T-helper 17 cell (primary cell): ENCODE data around the gene TMEM271. TPM values are rescaled to one million over a fixed set of nuclear protein-coding genes. Genes with fewer than 3 reads are reported as not detected.
"Not testable (repeated sequence)": the region's sequence is repeated elsewhere in the genome, so short reads cannot be mapped to it uniquely, and the experiment has no call there.

Experiments
- ATAC-seq: fragments of 150-1000 bp; cut with Tn5 transposase; 2 replicates; pipeline ENCODE4 v1.10.0; 2021; ENCODE audit warnings: mild to moderate bottlenecking, moderate library complexity
- DNase-seq, 3 donors: peaks; one replicate each; pipeline versions ENCODE4 v3.0.0 to v3.0.0-alpha.2; 2020 to 2021
- H3K9me3 ChIP-seq: one replicate; pipeline ENCODE4 v1.7.0; 2013; ENCODE audit warnings: low read length, mild to moderate bottlenecking; ENCODE audit not compliant: control insufficient read depth, poor library complexity, severe bottlenecking
- H3K27ac Mint-ChIP-seq: one replicate; pipeline ENCODE4 v1.8.0; 2022; ENCODE audit warnings: mild to moderate bottlenecking, moderate library complexity, mixed read lengths
- H3K27me3 Mint-ChIP-seq: one replicate; pipeline ENCODE4 v1.8.0; 2022; ENCODE audit warnings: mixed read lengths
- H3K36me3 Mint-ChIP-seq: one replicate; pipeline ENCODE4 v1.8.0; 2022; ENCODE audit warnings: low read depth, mixed read lengths
- H3K4me1 Mint-ChIP-seq: one replicate; pipeline ENCODE4 v1.8.0; 2022; ENCODE audit warnings: mild to moderate bottlenecking, mixed read lengths
- H3K4me3 Mint-ChIP-seq: one replicate; pipeline ENCODE4 v1.8.0; 2022; ENCODE audit warnings: mild to moderate bottlenecking, moderate library complexity, mixed read lengths
- total RNA-seq, 4 donors: library from RNA in 2 of 4; stranded (reverse) in 2 of 4; gene quantifications; one replicate each; pipeline ENCODE4 v1.2.3 and lab custom pipeline; 2022 to 2026

The TMEM271 gene
- total RNA-seq, 2 donors from 2014 or later: not detected

DNA sequence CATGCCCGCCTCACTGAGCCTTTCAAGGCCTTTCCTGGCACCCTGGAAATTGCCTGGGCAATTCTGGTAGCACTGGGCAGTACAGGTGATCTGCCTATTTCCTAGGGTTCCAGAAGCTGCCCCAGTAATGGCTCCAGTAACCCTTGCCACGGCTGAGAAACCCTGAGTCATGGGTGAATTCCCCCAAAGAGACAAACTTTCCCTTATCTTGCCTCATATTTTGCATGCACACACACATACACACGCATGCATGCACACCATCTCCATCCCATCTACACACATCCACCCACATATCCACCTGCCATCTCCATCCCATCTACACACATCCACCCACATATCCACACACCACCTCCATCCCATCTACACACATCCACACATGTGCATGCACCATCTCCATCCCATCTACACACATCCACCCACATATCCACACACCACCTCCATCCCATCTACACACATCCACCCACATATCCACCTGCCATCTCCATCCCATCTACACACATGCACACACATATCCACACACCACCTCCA, 21.2 kb downstream of the TMEM271 start:
- H3K4me3 Mint-ChIP-seq, H3K27ac Mint-ChIP-seq, H3K36me3 Mint-ChIP-seq, H3K9me3 ChIP-seq, H3K4me1 Mint-ChIP-seq, DNase-seq, ATAC-seq, H3K27me3 Mint-ChIP-seq: not testable (repeated sequence)

DNA sequence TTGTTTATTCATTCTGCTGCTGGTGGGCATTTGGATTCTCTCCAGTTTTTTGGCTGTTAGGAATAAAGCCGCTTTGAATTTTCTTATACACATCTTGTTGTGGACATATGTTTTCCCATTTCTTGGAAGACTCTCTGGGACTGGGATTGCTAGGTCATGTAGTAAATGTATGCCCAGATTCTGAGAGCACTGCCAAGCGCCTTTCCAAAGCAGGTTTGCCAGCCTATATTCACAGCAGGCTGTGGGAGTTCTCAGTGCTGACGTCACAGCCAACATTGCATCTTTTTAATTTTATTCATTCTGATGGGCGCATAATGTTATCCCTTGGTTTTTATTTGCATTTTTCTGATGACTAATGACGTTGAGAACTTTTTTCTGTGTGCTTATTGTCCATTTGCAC, 24.1 kb downstream of the TMEM271 start:
- Mint-ChIP-seq H3K27ac (no peak overlapping the region), H3K4me1 (no peaks in the 10 kb centered on the region), H3K36me3 (peaks cover 3% of the 10 kb centered on the region), H3K27me3 (no peaks in the 10 kb centered on the region), H3K4me3 (no peak overlapping the region)
- no peak for DNase-seq
- no peaks in the 10 kb centered on the region for H3K9me3 ChIP-seq
- no peak for ATAC-seq

DNA sequence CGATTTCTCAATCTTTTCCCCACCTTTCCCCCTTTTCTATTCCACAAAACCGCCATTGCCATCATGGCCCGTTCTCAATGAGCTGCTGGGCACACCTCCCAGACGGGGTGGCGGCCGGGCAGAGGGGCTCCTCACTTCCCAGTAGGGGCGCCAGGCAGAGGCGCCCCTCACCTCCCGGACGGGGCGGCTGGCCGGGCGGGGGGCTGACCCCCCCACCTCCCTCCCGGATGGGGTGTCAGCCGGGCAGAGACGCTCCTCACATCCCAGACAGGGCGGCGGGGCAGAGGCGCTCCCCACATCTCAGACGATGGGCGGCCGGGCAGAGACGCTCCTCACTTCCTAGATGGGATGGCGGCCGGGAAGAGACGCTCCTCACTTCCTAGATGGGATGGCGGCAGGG, 25.8 kb downstream of the TMEM271 start:
- H3K27me3 Mint-ChIP-seq, H3K4me3 Mint-ChIP-seq, H3K4me1 Mint-ChIP-seq, H3K9me3 ChIP-seq, H3K36me3 Mint-ChIP-seq, ATAC-seq, DNase-seq, H3K27ac Mint-ChIP-seq: not testable (repeated sequence)

DNA sequence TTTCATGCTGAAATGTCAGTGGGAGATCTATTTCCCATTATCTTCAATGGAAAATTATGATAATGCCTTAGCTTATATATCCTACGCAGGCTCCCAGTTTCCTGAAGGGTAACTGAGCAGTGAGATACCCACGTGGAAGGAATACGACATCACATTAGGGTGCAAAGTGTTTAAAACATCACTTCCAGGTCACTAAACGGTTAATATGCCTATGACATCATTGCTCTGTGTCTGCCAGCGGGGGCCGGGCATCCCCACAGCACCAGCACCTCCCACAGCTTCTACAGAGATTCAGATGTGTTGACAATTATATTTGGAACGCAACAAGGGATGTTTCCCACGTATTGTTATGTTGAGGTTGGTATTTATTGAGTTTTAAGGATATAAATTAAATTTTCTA, 27.1 kb downstream of the TMEM271 start:
- Mint-ChIP-seq H3K27me3 (no peaks in the 10 kb centered on the region), H3K36me3 (peaks cover 3% of the 10 kb centered on the region), H3K4me1 (no peaks in the 10 kb centered on the region), H3K27ac (no peak overlapping the region), H3K4me3 (no peak overlapping the region)
- DNase-seq (no peak), ATAC-seq (no peak)
- no peaks in the 10 kb centered on the region for H3K9me3 ChIP-seq

DNA sequence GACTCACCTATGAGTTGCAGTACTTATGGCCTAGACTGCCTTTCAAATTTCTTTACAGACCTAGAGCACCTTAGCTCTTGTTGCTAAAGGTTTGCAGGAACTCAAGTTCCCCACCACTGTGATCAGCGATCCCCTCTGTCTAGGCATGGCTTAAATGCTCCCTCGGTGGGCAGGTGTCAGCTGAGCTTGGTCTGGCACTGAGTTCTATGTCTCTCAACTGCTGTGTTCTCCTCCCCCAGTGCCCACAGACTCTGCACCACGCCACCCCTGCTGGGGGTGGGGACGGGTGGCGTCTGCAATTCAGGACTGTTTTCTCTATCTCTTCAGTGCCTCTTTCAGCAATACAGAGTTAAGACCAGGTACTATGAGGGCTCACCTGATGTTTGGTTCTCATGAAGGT, 30.5 kb downstream of the TMEM271 start:
- peaks cover 3% of the 10 kb centered on the region for H3K36me3 Mint-ChIP-seq
- no peaks in the 10 kb centered on the region for H3K9me3 ChIP-seq
- H3K27ac Mint-ChIP-seq: no peak overlapping the region
- no peak overlapping the region for H3K4me3 Mint-ChIP-seq
- ATAC-seq (no peak), DNase-seq (no peak)
- H3K27me3 Mint-ChIP-seq: no peaks in the 10 kb centered on the region
- no peaks in the 10 kb centered on the region for H3K4me1 Mint-ChIP-seq

DNA sequence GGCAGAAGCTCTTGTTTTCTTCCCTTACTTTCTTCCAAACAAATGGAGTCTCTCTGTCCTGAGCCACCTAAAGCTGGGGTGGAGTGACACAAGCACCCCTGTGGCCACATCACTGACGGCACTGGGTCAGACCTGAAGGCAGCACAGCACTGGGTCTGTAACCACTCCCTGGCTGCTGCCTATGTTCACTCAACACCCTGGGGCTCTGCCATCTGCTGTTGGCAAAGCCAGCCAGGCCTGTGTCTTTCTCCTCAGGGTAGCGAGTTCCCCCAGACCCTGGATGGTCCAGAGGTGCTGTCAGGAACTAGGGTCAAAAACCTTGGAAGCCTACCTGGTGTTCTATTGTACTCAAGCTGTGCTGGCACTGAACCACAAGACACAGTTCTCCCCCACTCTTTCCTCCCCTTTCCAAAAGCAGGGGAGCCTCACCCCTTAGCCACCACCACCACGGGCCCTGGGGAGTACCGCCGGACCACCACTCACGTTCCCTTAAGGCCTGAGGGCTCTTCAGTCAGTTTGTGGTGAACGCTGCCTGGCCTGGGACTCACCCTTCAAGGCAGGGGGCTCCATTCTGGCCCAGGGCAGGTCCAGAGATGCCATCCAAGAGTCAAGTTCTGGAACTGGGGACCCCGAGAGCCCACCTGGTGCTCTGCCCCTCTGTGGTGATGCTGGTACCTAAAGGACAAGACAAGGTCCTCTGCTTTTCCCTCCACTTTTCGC, 31.5 kb downstream of the TMEM271 start:
- H3K27ac Mint-ChIP-seq: no peak overlapping the region
- no peaks in the 10 kb centered on the region for H3K9me3 ChIP-seq
- ATAC-seq (no peak), DNase-seq (no peak)
- H3K4me1 Mint-ChIP-seq: no peaks in the 10 kb centered on the region
- peaks cover 3% of the 10 kb centered on the region for H3K36me3 Mint-ChIP-seq
- H3K4me3 Mint-ChIP-seq: no peak overlapping the region
- no peaks in the 10 kb centered on the region for H3K27me3 Mint-ChIP-seq

DNA sequence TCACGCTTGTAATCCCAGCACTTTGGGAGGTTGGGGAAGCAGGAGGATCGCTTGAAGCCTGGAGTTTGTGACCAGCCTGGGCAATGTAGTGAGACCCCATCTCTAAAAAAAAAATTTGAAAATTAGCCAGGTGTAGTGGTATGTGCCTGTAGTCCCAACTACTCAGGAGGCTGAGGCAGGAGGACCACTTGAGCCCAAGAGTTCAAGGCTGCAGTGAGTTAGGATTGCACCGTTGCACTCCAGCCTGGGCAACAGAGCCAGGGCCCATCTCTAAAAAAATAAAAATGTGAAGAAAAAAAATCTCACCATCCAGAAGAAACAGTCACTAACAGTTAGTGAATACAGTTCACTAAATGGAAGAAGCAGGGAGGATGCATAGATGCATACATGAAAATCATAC, 34.8 kb downstream of the TMEM271 start:
- Mint-ChIP-seq H3K27ac (no peak overlapping the region), H3K27me3 (no peaks in the 10 kb centered on the region), H3K4me1 (no peaks in the 10 kb centered on the region), H3K4me3 (no peak overlapping the region), H3K36me3 (peaks cover 2% of the 10 kb centered on the region)
- ATAC-seq (no peak), DNase-seq (no peak)
- H3K9me3 ChIP-seq: no peaks in the 10 kb centered on the region

DNA sequence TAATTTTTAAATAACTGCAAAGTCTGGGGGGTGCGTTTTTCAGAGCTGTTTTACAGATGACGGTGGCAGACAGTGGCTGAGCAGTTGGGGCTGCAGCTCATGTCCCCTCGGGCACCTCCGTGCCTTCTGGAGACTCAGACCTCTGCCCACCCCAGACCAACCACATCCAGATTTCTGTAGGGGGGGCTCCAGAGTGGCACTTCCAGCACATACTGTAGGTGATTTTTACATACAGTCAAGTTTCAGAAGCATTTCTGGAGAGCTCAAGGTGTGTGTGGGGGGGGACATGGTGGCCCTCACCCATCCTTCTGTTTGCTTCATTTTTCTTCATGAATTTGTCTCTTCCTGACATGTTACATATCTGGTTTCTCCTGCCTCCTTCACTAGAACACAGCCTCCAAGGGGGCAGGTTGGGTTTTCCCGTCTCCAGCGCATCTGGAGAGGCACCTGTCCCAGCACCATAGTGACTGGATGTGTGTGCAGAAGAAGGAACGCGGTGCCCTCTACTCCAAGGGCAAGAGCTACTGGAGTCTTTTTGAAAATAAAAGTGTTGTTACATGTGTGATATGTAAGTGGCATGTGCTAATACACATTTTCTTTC, 37.5 kb downstream of the TMEM271 start:
- H3K4me3 Mint-ChIP-seq: no peak overlapping the region
- no peaks in the 10 kb centered on the region for H3K9me3 ChIP-seq
- H3K27me3 Mint-ChIP-seq: no peaks in the 10 kb centered on the region
- no peak for ATAC-seq
- no peak for DNase-seq
- no peak overlapping the region for H3K27ac Mint-ChIP-seq
- H3K36me3 Mint-ChIP-seq: peaks cover 5% of the 10 kb centered on the region
- no peaks in the 10 kb centered on the region for H3K4me1 Mint-ChIP-seq

DNA sequence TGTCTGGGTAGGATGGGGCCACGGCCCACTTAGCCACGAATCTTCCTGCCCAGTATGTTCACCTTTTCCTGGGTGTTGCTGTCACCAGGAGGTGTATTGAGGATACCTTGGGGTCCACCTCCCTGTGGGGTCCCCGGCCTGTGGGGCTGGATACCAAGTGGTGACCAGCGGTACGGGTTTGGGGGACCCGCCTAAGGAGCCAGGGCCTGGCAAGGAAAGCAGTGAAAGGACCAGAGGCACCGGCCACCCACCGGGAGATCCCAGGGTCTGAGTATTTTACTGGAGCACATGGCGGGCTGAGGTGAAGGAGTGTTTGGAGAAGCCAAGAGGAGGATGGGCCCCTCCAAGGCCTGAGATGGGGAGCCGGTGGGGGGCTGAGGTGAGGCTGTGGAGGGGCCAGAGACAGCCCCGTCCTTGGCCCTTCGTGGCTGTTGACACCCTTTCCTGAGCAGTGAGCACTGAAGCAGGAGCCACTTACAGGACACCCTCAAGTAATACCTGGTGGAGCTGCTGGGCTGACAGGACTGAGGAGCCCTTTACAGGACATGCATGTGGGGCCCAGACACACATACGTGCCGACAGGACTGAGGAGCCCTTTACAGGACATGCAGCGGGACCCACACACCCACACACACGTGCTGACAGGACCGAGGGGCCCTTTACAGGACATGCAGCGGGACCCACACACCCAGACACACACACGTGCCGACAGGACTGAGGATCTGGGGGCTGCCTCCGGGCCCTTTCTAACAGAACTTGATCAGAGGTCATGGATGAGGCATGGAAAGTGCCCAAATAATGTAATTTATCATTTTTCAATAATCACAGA, 38.4 kb downstream of the TMEM271 start:
- no peaks in the 10 kb centered on the region for H3K9me3 ChIP-seq
- DNase-seq: no peak
- Mint-ChIP-seq H3K4me3 (no peak overlapping the region), H3K36me3 (peaks cover 5% of the 10 kb centered on the region), H3K4me1 (no peaks in the 10 kb centered on the region), H3K27ac (no peak overlapping the region), H3K27me3 (no peaks in the 10 kb centered on the region)
- no peak for ATAC-seq

DNA sequence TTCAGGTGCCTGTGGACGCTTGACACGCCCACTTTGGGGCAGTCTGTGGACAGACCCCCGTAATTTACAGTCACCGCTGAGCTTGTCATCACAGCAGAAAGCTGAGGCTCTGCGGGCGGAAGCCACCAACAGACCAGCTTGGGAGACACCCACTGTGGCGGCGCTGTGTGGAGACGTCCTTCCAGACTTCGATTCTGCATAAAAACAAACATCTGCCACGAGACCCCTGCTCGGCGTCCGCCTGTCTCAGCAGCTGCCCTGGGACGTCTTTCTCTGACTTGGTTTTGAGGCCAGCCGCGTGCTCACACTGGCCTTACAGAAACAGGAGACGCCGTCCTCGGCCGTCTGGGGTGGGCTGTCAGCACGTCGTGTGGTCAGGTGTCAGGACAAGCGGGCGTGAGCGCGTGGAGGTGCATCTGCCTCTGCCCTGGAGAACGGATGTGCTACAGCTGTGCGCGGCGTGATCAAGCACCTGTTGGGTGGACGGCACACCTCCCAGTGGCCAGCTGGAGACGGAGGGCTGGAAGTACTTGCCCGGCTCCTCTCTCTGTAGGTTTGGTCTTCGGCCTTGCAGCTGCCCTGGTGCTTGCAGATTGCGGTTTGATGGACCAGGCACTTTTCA, 39.6 kb downstream of the TMEM271 start:
- Mint-ChIP-seq H3K36me3 (peaks cover 5% of the 10 kb centered on the region), H3K4me3 (no peak overlapping the region), H3K27ac (no peak overlapping the region), H3K4me1 (no peaks in the 10 kb centered on the region), H3K27me3 (no peaks in the 10 kb centered on the region)
- no peak for DNase-seq
- H3K9me3 ChIP-seq: no peaks in the 10 kb centered on the region
- no peak for ATAC-seq

DNA sequence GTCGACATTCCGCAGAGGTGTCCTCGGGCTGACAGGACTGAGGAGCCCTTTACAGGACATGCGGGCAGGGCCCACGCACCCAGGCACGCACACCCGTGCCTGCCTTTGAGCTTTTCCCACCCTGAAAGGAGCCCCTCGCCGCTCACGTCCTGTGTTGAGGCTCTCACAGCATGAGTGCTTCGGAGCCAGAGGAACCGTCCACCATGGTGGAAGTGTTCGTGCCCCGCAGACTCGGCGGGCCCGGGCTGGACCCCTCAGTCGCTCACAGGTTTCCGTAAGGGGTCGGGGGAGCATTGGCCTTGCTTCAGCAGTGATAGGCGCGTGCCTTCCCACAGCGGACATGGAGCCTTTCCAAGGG, 40.2 kb downstream of the TMEM271 start:
- no peaks in the 10 kb centered on the region for H3K4me1 Mint-ChIP-seq
- H3K27ac Mint-ChIP-seq: no peak overlapping the region
- H3K27me3 Mint-ChIP-seq: no peaks in the 10 kb centered on the region
- peaks cover 5% of the 10 kb centered on the region for H3K36me3 Mint-ChIP-seq
- DNase-seq: no peak
- ATAC-seq: no peak
- H3K4me3 Mint-ChIP-seq: no peak overlapping the region
- H3K9me3 ChIP-seq: no peaks in the 10 kb centered on the region

DNA sequence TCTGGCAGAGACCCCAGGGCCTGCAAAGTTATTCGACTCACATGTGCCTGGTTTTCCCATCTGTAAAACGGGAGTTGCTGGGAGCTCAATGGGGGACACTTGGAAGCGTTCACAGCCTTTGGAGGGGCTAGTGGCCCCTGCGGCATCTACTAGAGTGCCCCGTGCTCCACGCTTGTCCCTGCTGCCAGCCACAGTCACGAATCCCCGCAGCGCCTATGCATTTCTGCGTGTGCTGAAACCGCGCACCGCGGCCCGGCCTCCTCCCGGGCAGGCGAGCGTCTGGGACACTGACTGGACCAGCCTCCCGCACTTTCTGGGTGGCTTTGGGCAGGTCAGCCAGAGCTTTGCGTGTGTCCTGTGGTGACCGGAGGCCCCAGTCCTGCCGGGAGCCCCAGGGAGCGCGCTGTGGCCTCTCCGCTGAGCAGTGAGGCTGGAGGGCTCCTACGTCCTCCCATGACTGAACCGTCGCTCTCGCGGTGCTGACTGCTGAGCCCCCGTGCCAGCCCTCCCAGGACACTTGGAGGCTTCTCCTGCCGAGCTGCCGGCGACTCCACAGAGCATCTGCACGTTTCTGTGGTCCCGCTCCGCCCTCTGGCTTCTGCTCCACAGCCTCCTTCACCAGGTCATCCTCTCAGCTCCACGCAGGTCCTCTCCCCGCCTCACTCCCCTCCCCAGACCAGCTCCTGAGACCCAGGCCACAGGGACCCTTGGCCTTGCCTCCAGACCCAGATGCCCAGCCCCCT, 40.7 kb downstream of the TMEM271 start:
- no peak overlapping the region for H3K27ac Mint-ChIP-seq
- no peaks in the 10 kb centered on the region for H3K4me1 Mint-ChIP-seq
- H3K4me3 Mint-ChIP-seq: no peak overlapping the region
- peaks cover 7% of the 10 kb centered on the region for H3K36me3 Mint-ChIP-seq
- no peaks in the 10 kb centered on the region for H3K27me3 Mint-ChIP-seq
- ATAC-seq (no peak), DNase-seq (no peak)
- H3K9me3 ChIP-seq: no peaks in the 10 kb centered on the region
